B cell (primary cell): ENCODE data around the gene TMEM139. TPM values are rescaled to one million over a fixed set of nuclear protein-coding genes. Genes with fewer than 3 reads are reported as not detected.

Source experiments
- ATAC-seq: fragments of 200-7000 bp; cut with Tn5 transposase; one replicate; pipeline ENCODE4 v1.10.0; 2021; ENCODE audit warnings: low read depth, mild to moderate bottlenecking, moderate number of reproducible peaks, moderate library complexity
- CTCF ChIA-PET: fragments of 350-600 bp; sonication (Branson Sonifier 250); formaldehyde crosslinking; loops from one replicate; lab custom pipeline; 2021; ENCODE audit warnings: antibody characterized with exemption, inconsistent platforms; lab: Charles Lee
- POLR2A ChIA-PET: fragments of 350-600 bp; sonication (Branson Sonifier 250); formaldehyde crosslinking; loops from one replicate; lab custom pipeline; 2021; ENCODE audit warnings: antibody characterized with exemption; lab: Charles Lee
- DNase-seq: peaks from one replicate; pipeline ENCODE4 v3.0.0; 2013
- H2AFZ ChIP-seq: 2 replicates; pipeline ENCODE4 v1.6.1; 2012; ENCODE audit warnings: mild to moderate bottlenecking, low read depth, low read length; ENCODE audit not compliant: insufficient read depth, poor library complexity, severe bottlenecking
- H3K27ac ChIP-seq, 2 donors: 1 replicate in 1 of 2; 2 replicates in 1 of 2; pipeline ENCODE4 v1.5.1; 2012 to 2013; ENCODE audit warnings: low read length in 2 of 2, mild to moderate bottlenecking in 2 of 2, moderate library complexity in 1 of 2
- H3K27me3 ChIP-seq, 4 experiments: fragments of 200-600 bp in 1 of 4; sonication (generic) in 1 of 4; replicated peaks in 1 of 4; 1 replicate in 2 of 4; 2 replicates in 2 of 4; pipeline versions ENCODE4 v1.6.1 to v1.7.0; 2013 to 2016; ENCODE audit warnings: low read length in 3 of 4, mild to moderate bottlenecking in 2 of 4, mixed read lengths in 1 of 4, moderate library complexity in 1 of 4; ENCODE audit not compliant: insufficient read depth in 4 of 4, control insufficient read depth in 3 of 4; ENCODE audit errors: control extremely low read depth in 1 of 4
- H3K36me3 ChIP-seq, 2 experiments: replicated peaks in 1 of 2; 1 replicate in 1 of 2; 2 replicates in 1 of 2; pipeline versions ENCODE4 v1.6.1 to v1.7.1; 2013; ENCODE audit warnings: low read length in 1 of 2; ENCODE audit not compliant: insufficient read depth in 2 of 2, control insufficient read depth in 1 of 2; ENCODE audit errors: control extremely low read depth in 1 of 2, extremely low read depth in 1 of 2
- H3K4me1 ChIP-seq, 2 donors: fragments of 200-600 bp in 1 of 2; sonication (generic) in 1 of 2; 1 replicate in 1 of 2; 2 replicates in 1 of 2; pipeline versions ENCODE4 v1.5.1 to v1.6.1; 2013 to 2017; ENCODE audit warnings: low read length in 2 of 2; ENCODE audit not compliant: control insufficient read depth in 2 of 2, insufficient read depth in 2 of 2
- H3K4me2 ChIP-seq: replicated peaks from 2 replicates; pipeline ENCODE3; 2012; ENCODE audit warnings: mild to moderate bottlenecking, low read depth, low read length; ENCODE audit not compliant: poor library complexity, severe bottlenecking
- H3K4me3 ChIP-seq, 5 experiments: fragments of 200-600 bp in 1 of 5; sonication (generic) in 1 of 5; 1 replicate in 3 of 5; 2 replicates in 2 of 5; pipeline versions ENCODE4 v1.5.1 to v1.7.0; 2011 to 2016; ENCODE audit warnings: low read length in 4 of 5, mild to moderate bottlenecking in 4 of 5, low read depth in 2 of 5, control low read depth in 1 of 5, moderate library complexity in 1 of 5; ENCODE audit not compliant: insufficient read depth in 1 of 5; ENCODE audit errors: control extremely low read depth in 1 of 5, extremely low read depth in 1 of 5
- H3K79me2 ChIP-seq: fragments of 200-600 bp; sonication (generic); one replicate; pipeline ENCODE4 v1.6.0; 2016; ENCODE audit warnings: low read length; ENCODE audit not compliant: control insufficient read depth, insufficient read depth
- H3K9ac ChIP-seq: fragments of 200-600 bp; sonication (generic); 2 replicates; pipeline ENCODE4 v1.6.1; 2017; ENCODE audit warnings: mild to moderate bottlenecking, low read length, moderate library complexity
- H3K9me3 ChIP-seq, 3 donors: one replicate each; pipeline versions ENCODE4 v1.6.1 to v1.7.1; 2013; ENCODE audit warnings: low read length in 2 of 3; ENCODE audit not compliant: control insufficient read depth in 2 of 3, insufficient read depth in 1 of 3; ENCODE audit errors: control extremely low read depth in 1 of 3
- H4K20me1 ChIP-seq: 2 replicates; pipeline ENCODE4 v1.6.0; 2012; ENCODE audit warnings: mild to moderate bottlenecking, low read length; ENCODE audit not compliant: insufficient read depth, control insufficient read depth, poor library complexity, severe bottlenecking
- H3K27ac Mint-ChIP-seq: one replicate; pipeline ENCODE4 v1.8.0; 2021; ENCODE audit warnings: mixed read lengths
- H3K27me3 Mint-ChIP-seq: one replicate; pipeline ENCODE4 v1.8.0; 2021; ENCODE audit warnings: mixed read lengths
- H3K4me1 Mint-ChIP-seq: one replicate; pipeline ENCODE4 v1.8.0; 2021; ENCODE audit warnings: mixed read lengths
- H3K4me3 Mint-ChIP-seq: one replicate; pipeline ENCODE4 v1.8.0; 2021; ENCODE audit warnings: mixed read lengths
- H3K9me3 Mint-ChIP-seq: one replicate; pipeline ENCODE4 v1.8.0; 2022; ENCODE audit warnings: mixed read lengths; ENCODE audit not compliant: insufficient read depth
- EZH2 ChIP-seq: IDR thresholded peaks from 2 replicates; pipeline ENCODE4 v1.6.1; 2012; ENCODE audit warnings: borderline replicate concordance, low read depth, mild to moderate bottlenecking, moderate library complexity, low read length; ENCODE audit not compliant: insufficient read depth, poor library complexity, severe bottlenecking
- whole genome bisulfite sequencing: methylation state at CpG from one replicate; pipeline ENCODE4 v1.1.5; 2013; ENCODE audit warnings: missing lambda C conversion rate; ENCODE audit not compliant: insufficient coverage; 5-methylcytosine and 5-hydroxymethylcytosine counted together
- intact Hi-C: fragments of 100-400 bp; cut with micrococcal nuclease; formaldehyde crosslinking; loops from one replicate; pipeline ENCODE4 v1.10.0; 2022
- polyA plus RNA-seq: library from polyadenylated mRNA; depleted of rRNA; stranded (reverse); fragments of >200 nt; gene quantifications from 2 replicates; pipeline ENCODE4 v1.2.3, GENCODE V29; 2012
- total RNA-seq, 2 donors: library from RNA; stranded (reverse); fragments of 120-200 nt in 1 of 2; gene quantifications; 1 replicate in 1 of 2; 2 replicates in 1 of 2; pipeline versions ENCODE4 v1.2.3 to v1.2.4, GENCODE V29; 2013 to 2022
- TF ChIP-seq, protein P1 (sequence below): fragments of 200-600 bp; IDR thresholded peaks from one replicate; pipeline ENCODE4 v1.8.0; 2022; ENCODE audit warnings: antibody characterized with exemption, mild to moderate bottlenecking

Gene TMEM139
- total and polyA plus RNA-seq, 2 donors (not counting 1 experiment from before 2014, with no cell fraction given) = 0.12 TPM; not detected in 1

- TF ChIP-seq, protein P1, sequence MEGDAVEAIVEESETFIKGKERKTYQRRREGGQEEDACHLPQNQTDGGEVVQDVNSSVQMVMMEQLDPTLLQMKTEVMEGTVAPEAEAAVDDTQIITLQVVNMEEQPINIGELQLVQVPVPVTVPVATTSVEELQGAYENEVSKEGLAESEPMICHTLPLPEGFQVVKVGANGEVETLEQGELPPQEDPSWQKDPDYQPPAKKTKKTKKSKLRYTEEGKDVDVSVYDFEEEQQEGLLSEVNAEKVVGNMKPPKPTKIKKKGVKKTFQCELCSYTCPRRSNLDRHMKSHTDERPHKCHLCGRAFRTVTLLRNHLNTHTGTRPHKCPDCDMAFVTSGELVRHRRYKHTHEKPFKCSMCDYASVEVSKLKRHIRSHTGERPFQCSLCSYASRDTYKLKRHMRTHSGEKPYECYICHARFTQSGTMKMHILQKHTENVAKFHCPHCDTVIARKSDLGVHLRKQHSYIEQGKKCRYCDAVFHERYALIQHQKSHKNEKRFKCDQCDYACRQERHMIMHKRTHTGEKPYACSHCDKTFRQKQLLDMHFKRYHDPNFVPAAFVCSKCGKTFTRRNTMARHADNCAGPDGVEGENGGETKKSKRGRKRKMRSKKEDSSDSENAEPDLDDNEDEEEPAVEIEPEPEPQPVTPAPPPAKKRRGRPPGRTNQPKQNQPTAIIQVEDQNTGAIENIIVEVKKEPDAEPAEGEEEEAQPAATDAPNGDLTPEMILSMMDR = no peak
- no peak for TF ChIP-seq EZH2
- H3K27me3 ChIP-seq = peaks cover 0 to 4% (median 2%) of the 10 kb centered on the region in 4 experiments
- ATAC-seq (no peak), DNase-seq (no peak)
- H2AFZ ChIP-seq = no peak overlapping the region
- H3K4me3 ChIP-seq = no peak overlapping the region
- H3K9me3 ChIP-seq = peaks cover 5 to 18% (median 8%) of the 10 kb centered on the region in 3 donors
- ChIA-PET POLR2A (no interaction called here), CTCF (no interaction called here)
- no peak overlapping the region for H3K9ac ChIP-seq
- H3K79me2 ChIP-seq = no peaks in the 10 kb centered on the region
- peaks cover 13% of the 10 kb centered on the region for H3K9me3 Mint-ChIP-seq
- peaks cover 34% of the 10 kb centered on the region for H3K27me3 Mint-ChIP-seq
- peaks cover 4% of the 10 kb centered on the region in 2 donors for H3K4me1 ChIP-seq
- no peak overlapping the region for H3K4me2 ChIP-seq
- no peaks in the 10 kb centered on the region for H3K36me3 ChIP-seq
- H3K27ac Mint-ChIP-seq = no peak overlapping the region
- no peak overlapping the region for H3K4me3 Mint-ChIP-seq
- H3K27ac ChIP-seq = no peak overlapping the region
- no peaks in the 10 kb centered on the region for H4K20me1 ChIP-seq
- H3K4me1 Mint-ChIP-seq = peaks cover 5% of the 10 kb centered on the region
- intact Hi-C loops = no loop called here
Measured at GRCh38 chr7:143237366-143237765, 47.4 kb upstream of the TMEM139 start.

DNA sequence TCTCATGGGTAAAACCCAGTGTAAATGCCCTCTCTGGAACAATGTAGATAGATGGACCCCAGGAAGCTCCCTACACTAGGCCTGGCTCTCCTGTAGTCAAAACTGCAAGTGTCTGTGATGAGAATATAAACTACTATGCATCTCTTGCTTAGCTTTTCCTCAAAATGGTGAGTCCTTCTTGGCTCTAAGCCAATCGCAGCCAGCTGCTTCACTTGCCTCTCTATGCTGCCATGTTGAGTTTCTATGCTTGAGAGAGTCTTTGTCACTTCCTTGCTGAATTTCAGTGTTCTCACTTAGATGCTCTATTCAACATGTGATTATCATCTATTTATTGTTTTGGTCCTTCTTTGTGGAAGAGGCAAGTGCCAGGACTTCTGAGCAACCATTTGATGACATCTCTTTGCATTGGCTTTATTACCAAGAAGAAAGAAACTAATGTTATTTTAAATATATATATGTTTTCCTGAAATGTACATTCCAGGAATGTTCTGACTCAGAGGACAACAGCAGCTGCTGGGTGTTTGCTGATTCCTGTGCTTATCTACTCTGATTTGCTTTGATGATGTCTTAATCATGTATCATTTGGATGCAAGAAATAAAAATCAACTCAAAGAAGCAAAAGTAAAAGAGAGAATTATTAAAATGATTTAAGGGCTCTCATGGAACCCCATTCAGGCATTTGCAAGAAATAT lies 46.3 kb upstream of the TMEM139 start:
- CTCF ChIA-PET = interaction anchor here (0.7 to 6.4 kb wide), 7 partner anchors 9 to 229 kb away, joined by 3 to 172 read pairs (median 19); no protein-coding TSS in a partner anchor
- peaks cover 4% of the 10 kb centered on the region in 2 donors for H3K4me1 ChIP-seq
- Mint-ChIP-seq H3K9me3 (peaks cover 13% of the 10 kb centered on the region), H3K4me3 (no peak overlapping the region), H3K4me1 (peaks cover 5% of the 10 kb centered on the region), H3K27ac (no peak overlapping the region), H3K27me3 (peaks cover 37% of the 10 kb centered on the region)
- POLR2A ChIA-PET = no interaction called here
- H3K9ac ChIP-seq = no peak overlapping the region
- H3K27me3 ChIP-seq = peaks cover 0 to 3% (median 0%) of the 10 kb centered on the region in 4 experiments
- no peaks in the 10 kb centered on the region for H3K79me2 ChIP-seq
- no peaks in the 10 kb centered on the region for H3K36me3 ChIP-seq
- intact Hi-C loops = no loop called here
- H3K27ac ChIP-seq = no peak overlapping the region
- no peak for ATAC-seq
- H4K20me1 ChIP-seq = no peaks in the 10 kb centered on the region
- H3K9me3 ChIP-seq = peaks cover 5 to 18% (median 8%) of the 10 kb centered on the region in 3 donors
- TF ChIP-seq EZH2 = no peak
- TF ChIP-seq, protein P1 = no peak
- no peak overlapping the region for H2AFZ ChIP-seq
- DNase-seq = no peak
- no peak overlapping the region for H3K4me2 ChIP-seq
- no peak overlapping the region for H3K4me3 ChIP-seq
- no CpG with 5 or more reads among the region's 1 CpG for WGBS
